GM12878 (cell line): ENCODE measurements around the gene BPIFA3.

Source experiments
- CTCF ChIP-seq, 3 experiments: IDR thresholded peaks in 2 of 3; conservative IDR thresholded peaks in 1 of 3; 2 replicates each; pipeline ENCODE4 v1.5.1; 2011; ENCODE audit warnings: low read depth in 3 of 3, low read length in 3 of 3, mild to moderate bottlenecking in 3 of 3, control low read depth in 2 of 3, moderate library complexity in 2 of 3, inconsistent platforms in 1 of 3, mixed read lengths in 1 of 3; ENCODE audit not compliant: control insufficient read depth in 2 of 3, insufficient read depth in 1 of 3; ENCODE audit errors: extremely low read depth in 1 of 3
- TBL1XR1 ChIP-seq: IDR thresholded peaks from 2 replicates; pipeline ENCODE4 v1.6.1; 2012; ENCODE audit warnings: low read depth, low read length, improper control_type of control experiment

DNA sequence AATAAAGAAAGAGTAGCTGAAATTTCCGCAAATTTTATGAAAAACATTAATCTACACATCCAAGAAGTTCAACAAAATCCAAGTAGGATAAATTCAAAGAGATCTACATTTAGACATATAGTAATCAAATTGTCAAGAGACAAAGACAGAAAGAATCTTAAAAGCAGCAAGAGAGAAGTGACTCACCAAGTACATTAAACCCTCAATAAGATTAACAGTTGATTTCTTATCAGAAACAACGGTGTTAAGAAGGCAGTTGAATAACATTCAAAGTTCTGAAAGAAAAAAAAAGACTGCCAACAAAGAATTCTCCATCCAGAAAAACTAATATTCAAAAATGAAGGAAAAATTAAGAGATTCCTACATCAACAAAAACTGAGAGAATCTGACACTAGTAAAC, 37.9 kb downstream of the BPIFA3 start:
- TF ChIP-seq TBL1XR1 (no peak), CTCF (IDR thresholded peaks at IDR 0.05 in 2 of 3, conservative IDR thresholded peaks at IDR 0.05 in 1 of 3; ENCODE audit: control insufficient read depth in 2 of 3, extremely low read depth in 1 of 3, insufficient read depth in 1 of 3, low read depth in 3 of 3, low read length in 3 of 3) (no peak)
